ENCODE results near the gene PCNX2. TPM values are rescaled to one million over a fixed set of nuclear protein-coding genes. Genes with fewer than 3 reads are reported as not detected.

PCNX2 gene
- total and polyA plus RNA-seq, 2 of the 8 experiments (the other 6 are each of a cell fraction or from before 2014, with no cell fraction given): 46.1 to 57.6 TPM

DNA sequence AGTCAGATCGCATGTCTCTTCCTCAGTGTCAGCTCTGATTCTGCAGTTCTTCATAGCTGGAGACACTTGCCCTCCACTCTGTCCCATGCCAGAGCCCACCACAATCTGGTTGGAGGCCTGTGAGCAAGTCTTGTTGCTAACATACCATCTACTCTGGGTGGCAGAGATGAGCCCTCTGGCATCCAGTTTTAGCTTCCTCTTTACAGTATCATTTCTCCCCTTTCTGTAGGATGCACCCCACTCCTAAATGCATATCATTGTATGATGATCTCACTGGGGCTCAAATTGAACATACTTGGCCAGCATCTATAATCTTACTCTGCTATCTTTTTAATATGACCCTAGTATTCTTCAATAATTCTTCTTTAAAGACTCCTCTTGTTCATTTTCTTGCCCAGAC lies 16.9 kb downstream of the PCNX2 start (continued):
- TF ChIP-seq CTCF (IDR thresholded peaks at IDR 0.05; ENCODE audit: control extremely low read depth in 1 of 3, insufficient read depth in 1 of 3, low read depth in 1 of 3, low read length in 3 of 3) (no peak), HDAC2 (IDR thresholded peaks at IDR 0.05; ENCODE audit: borderline replicate concordance in 1 of 2, low read depth in 2 of 2, low read length in 2 of 2) (no peak), BACH1 (IDR thresholded peaks at IDR 0.05; ENCODE audit: low read length) (no peak), CBX8 (IDR thresholded peaks at IDR 0.05; ENCODE audit: borderline replicate concordance, low read depth, low read length) (no peak), TEAD4 (IDR thresholded peaks at IDR 0.05; ENCODE audit: low read depth, low read length) (no peak), SUZ12 (IDR thresholded peaks at IDR 0.05; ENCODE audit: low read length) (no peak), RXRA (IDR thresholded peaks at IDR 0.05; ENCODE audit: insufficient read depth, low read depth, low read length) (no peak)
